HG03095 (cell line): Measurements from ENCODE around the gene TECR.
"Not testable (repeated sequence)": the region's sequence is repeated elsewhere in the genome, so short reads cannot be mapped to it uniquely, and the experiment has no call there.

Experiments
- ATAC-seq: cut with Tn5 transposase; IDR thresholded peaks from one replicate; pipeline ENCODE4 v1.9.1; 2021; ENCODE audit warnings: moderate library complexity; ENCODE audit not compliant: unreplicated experiment

TECR gene

DNA sequence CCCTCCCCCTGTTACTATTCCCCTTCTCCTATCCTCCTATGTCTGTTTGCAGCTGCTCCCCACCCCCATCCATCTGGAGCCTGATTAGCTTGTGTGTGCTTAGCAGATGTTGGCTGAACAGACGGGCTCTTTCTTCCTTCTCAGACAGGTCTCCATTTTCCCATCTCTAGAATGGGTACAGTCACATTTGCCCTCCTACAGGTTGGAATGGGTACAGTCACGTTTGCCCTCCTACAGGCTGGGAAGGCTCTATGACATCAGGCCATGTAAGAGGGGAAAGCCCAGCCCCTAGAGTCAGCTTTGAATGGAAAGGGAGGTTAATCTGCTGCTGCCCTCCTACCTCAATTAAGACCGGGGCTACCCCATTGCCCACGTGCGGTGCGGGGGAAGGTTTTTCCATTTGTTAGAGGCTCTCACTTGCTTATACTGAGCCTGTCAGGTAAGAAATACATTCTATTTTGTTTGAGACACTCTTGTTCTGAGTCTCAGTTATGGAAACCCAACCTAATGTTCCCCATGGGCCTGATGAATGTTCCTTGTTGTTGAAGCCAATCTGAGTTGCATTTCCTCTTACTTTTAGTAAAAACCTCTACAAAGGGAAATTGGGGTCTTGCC, 51.3 kb downstream of the TECR start:
- no peak for ATAC-seq

GRCh38 chr19:14582894-14583340, 53.5 kb downstream of the TECR start, which contains the start of gene CLEC17A:
Gene CLEC17A, plus strand, starts transcription at chr19:14583084. Its CDS starts 77 bp downstream, at chr19:14583161.
- ATAC-seq, result no peak

GRCh38 chr19:14584372-14584771, 55.0 kb downstream of the TECR start:
- not testable (repeated sequence) for ATAC-seq

DNA sequence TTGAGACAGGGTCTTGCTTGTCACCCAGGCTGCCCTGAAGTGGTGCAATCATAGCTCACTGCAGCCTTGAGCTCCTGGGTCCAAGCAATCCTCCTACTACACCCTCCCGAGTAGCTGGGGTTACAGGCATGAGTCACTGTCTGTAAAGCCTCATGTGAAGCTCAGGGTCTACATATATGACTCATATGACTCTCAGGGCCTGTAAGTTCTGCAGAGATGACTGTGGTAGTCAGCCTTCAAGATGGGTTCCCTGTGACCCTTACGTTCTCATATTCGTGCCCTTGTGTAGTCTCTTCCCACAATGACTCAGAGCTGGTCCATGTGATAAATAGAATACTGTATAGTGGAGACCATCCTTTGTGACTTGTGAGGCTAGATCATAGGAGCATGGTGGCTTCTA, 55.8 kb downstream of the TECR start:
- ATAC-seq, result peak; percentile 47

- not testable (repeated sequence) for ATAC-seq
Observed at GRCh38 chr19:14589433-14589832, 60.0 kb downstream of the TECR start.

- ATAC-seq, result no peak
Observed at GRCh38 chr19:14595558-14595957, 66.2 kb downstream of the TECR start.

- ATAC-seq, result no peak
Observed at GRCh38 chr19:14599548-14600147, 70.3 kb downstream of the TECR start.

DNA sequence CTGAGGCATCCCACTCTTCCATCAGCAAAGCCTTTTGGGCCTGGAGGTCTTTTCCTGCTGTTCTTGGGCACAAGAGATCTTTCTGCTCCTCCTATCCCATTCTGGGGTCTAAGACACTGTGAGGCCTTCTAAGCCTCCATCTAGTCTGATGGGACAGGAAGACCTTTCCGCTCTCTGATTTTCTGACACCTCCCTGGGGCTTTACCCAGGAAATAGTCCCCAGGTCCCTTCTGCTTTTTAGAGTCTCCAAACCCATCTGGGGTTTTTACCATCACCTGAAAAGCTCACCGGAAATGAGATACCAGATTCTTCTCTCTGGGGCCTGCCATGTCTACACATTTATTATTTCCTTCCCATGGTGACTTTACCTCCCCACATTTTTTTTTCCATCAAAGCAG, 74.6 kb downstream of the TECR start:
- ATAC-seq, result peak; percentile 87

DNA sequence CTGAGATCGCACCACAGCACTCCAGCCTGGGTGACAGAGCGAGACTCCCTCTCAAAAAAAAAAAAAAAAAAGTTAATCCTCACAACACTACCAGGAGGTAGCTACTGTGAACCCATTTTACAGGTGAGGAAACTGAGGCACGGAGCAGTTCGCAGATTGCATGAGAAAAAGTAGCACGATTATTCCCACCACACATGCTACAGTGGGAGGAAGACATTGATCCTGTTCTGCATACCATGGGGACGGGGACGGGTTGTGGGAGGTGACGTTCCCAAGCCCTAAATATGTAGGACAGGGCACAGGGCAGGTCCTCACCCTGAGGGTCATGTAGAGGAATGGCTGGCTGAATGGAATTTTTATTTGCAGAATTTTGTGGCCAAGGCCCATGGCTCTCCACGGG, 77.2 kb downstream of the TECR start:
- ATAC-seq, result no peak

DNA sequence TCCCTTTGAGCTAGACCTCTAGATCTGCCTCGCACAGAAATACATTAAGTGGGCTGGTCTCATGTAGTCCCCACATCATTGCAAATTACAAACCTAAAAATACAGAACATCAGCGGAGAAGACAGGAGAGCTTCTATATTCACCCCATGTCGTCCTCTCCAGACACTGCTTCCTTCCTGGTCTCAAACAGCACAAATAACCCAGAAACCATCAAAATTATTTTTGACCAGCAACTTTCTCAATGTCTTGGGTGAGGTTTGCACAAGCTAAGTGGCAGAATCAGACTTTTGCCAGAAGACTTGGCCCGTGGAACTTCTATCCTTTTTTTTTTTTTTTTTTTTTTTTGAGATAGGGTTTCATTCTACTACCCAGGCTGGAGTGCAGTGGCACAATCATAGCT, 81.7 kb downstream of the TECR start:
- ATAC-seq, result no peak

DNA sequence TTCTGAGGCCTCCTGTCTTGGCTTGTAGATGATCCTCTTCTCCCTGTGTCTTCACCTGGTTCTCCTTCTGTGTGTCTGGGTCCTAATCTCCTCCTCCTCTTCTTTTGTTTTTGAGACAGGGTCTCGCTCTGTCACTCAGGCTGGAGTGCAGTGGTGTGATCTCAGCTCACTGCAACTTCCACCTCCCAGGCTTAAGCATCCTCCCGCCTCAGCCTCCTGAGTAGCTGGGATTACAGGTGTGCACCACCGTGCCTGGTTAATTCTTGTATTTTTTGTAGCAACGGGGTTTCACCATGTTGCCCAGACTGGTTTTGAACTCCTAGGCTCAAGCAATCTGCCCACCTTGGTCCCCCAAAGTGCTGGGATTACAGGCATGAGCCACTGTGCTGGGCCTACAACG, 82.8 kb downstream of the TECR start:
- not testable (repeated sequence) for ATAC-seq

DNA sequence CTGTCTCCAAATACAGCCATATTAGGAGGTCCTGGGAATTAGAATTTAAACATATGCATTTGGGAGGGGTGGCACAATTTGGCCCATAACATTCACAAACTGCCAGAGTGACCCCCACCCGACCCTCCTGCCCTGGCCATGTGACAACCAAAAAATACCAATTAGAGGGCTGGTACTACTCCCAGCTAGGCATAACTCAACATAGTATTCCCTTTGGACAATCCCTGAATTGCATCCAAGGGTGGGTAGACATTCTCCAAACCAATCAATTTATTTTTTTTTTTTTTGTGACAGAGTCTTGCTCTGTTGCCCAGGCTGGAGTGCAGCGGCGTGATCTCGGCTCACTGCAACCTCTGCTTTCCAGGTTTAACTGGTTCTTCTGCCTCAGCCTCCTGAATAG, 83.3 kb downstream of the TECR start:
- ATAC-seq, result no peak

GRCh38 chr19:14613399-14614098, 84.2 kb downstream of the TECR start:
- ATAC-seq, result not testable (repeated sequence)

GRCh38 chr19:14614099-14614412, 84.7 kb downstream of the TECR start:
- ATAC-seq, result no peak
